Posterior cingulate gyrus (tissue), 11 donors: Measurements from ENCODE around the gene TMEM238L.

Source experiments
- DNase-seq, 10 donors: peaks; one replicate each; pipeline versions ENCODE4 v3.0.0 to v3.0.0-alpha.2; 2020 to 2021; ENCODE audit warnings: mixed read lengths in 3 of 10
- intact Hi-C: fragments of 100-400 bp; cut with DNase I; formaldehyde crosslinking; loops from one replicate; pipeline ENCODE4 v1.15.1; 2023

TMEM238L gene

GRCh38 chr17:10750210-10750609 is 53.7 kb downstream of the TMEM238L start:
- no peak for DNase-seq
- intact Hi-C loops = no loop called here

- intact Hi-C loops = no loop called here
These were observed 55.2 kb downstream of the TMEM238L start for GRCh38 chr17:10748531-10749181.

GRCh38 chr17:10745231-10745630 is 58.7 kb downstream of the TMEM238L start:
- DNase-seq = peak in 1 of 10 donors; percentile 0
- intact Hi-C loops = no loop called here

More at GRCh38 chr17:10748531-10749181, 55.2 kb downstream of the TMEM238L start:
- DNase-seq = peak in 1 of 10 donors; percentile 62
